Glomerular endothelial cell (primary cell): ENCODE measurements around the gene MAP3K2. TPM values are rescaled to one million over a fixed set of nuclear protein-coding genes. Genes with fewer than 3 reads are reported as not detected.

Source experiments
- DNase-seq: peaks from one replicate; pipeline ENCODE4 v3.0.0-alpha.2; 2011; ENCODE audit warnings: low read depth, low spot score; ENCODE audit errors: extremely low read depth
- total RNA-seq: library from RNA; depleted of rRNA; stranded (reverse); fragments of >200 nt; gene quantifications from 2 replicates; pipeline ENCODE4 v1.2.3, GENCODE V29; 2015

MAP3K2 gene
- total RNA-seq, 1 donor from 2014 or later: 21.0 TPM

GRCh38 chr2:127386246-127386645 is 1.5 kb downstream of the MAP3K2 start:
- DNase-seq: no peak

GRCh38 chr2:127384529-127384928 is 3.2 kb downstream of the MAP3K2 start:
- DNase-seq: no peak

- no peak for DNase-seq
Observed at GRCh38 chr2:127382831-127383230, 4.9 kb downstream of the MAP3K2 start.

GRCh38 chr2:127381762-127382161 is 6.0 kb downstream of the MAP3K2 start:
- no peak for DNase-seq

GRCh38 chr2:127379712-127380355 is 7.9 kb downstream of the MAP3K2 start:
- DNase-seq: no peak

- DNase-seq: no peak
Observed at GRCh38 chr2:127378720-127379119, 9.1 kb downstream of the MAP3K2 start.

- DNase-seq: no peak
Observed at GRCh38 chr2:127377262-127377661, 10.5 kb downstream of the MAP3K2 start.

GRCh38 chr2:127376257-127376656 is 11.5 kb downstream of the MAP3K2 start:
- DNase-seq: no peak

GRCh38 chr2:127373362-127374083 is 14.3 kb downstream of the MAP3K2 start:
- DNase-seq: no peak

GRCh38 chr2:127371037-127371436 is 16.7 kb downstream of the MAP3K2 start:
- DNase-seq: no peak

GRCh38 chr2:127370010-127370409 is 17.8 kb downstream of the MAP3K2 start:
- no peak for DNase-seq

- no peak for DNase-seq
Observed at GRCh38 chr2:127365211-127365643, 22.5 kb downstream of the MAP3K2 start.

- no peak for DNase-seq
Observed at GRCh38 chr2:127362971-127363370, 24.8 kb downstream of the MAP3K2 start.

GRCh38 chr2:127361929-127362885 is 25.6 kb downstream of the MAP3K2 start:
- no peak for DNase-seq

- DNase-seq: no peak
Observed at GRCh38 chr2:127360242-127360641, 27.5 kb downstream of the MAP3K2 start.

- DNase-seq: no peak
Observed at GRCh38 chr2:127359520-127359919, 28.3 kb downstream of the MAP3K2 start.

- DNase-seq: no peak
Observed at GRCh38 chr2:127358971-127359370, 28.8 kb downstream of the MAP3K2 start.

GRCh38 chr2:127358044-127358443 is 29.7 kb downstream of the MAP3K2 start:
- DNase-seq: no peak

- no peak for DNase-seq
Observed at GRCh38 chr2:127357591-127357990, 30.2 kb downstream of the MAP3K2 start.

GRCh38 chr2:127356531-127356930 is 31.2 kb downstream of the MAP3K2 start:
- DNase-seq: no peak

- no peak for DNase-seq
Observed at GRCh38 chr2:127355407-127356008, 32.3 kb downstream of the MAP3K2 start.
